GM18951 (cell line): ENCODE measurements around the gene RPS6KA2.
"Not testable (repeated sequence)": the region's sequence is repeated elsewhere in the genome, so short reads cannot be mapped to it uniquely, and the experiment has no call there.

Experiments
- POLR2A ChIP-seq: IDR thresholded peaks from 4 replicates; pipeline ENCODE4 v1.6.1; 2011; ENCODE audit warnings: mild to moderate bottlenecking; ENCODE audit not compliant: insufficient read length, insufficient read depth; ENCODE audit errors: extremely low read depth
- in situ Hi-C: fragments of 300-500 bp; cut with MboI; formaldehyde crosslinking; loops from one replicate; pipeline ENCODE4 v1.12.0; 2022; ENCODE audit warnings: low sequenced_read_pairs, mixed read lengths, inconsistent platforms; ENCODE audit not compliant: unreplicated experiment

RPS6KA2 gene

GRCh38 chr6:166381733-166382499 lies 245.1 kb downstream of the RPS6KA2 start:
- TF ChIP-seq POLR2A, result peak; percentile 49

GRCh38 chr6:166381381-166381732 lies 245.7 kb downstream of the RPS6KA2 start:
- no peak for TF ChIP-seq POLR2A
- in situ Hi-C loops, result no loop called here

More at GRCh38 chr6:166381733-166382499, 245.1 kb downstream of the RPS6KA2 start:
- in situ Hi-C loops, result no loop called here

- no peak for TF ChIP-seq POLR2A
- in situ Hi-C loops, result no loop called here
Observed at GRCh38 chr6:166379800-166380199, 247.3 kb downstream of the RPS6KA2 start.

- no peak for TF ChIP-seq POLR2A
- in situ Hi-C loops, result no loop called here
Observed at GRCh38 chr6:166379103-166379586, 247.9 kb downstream of the RPS6KA2 start.

GRCh38 chr6:166377721-166378120 lies 249.3 kb downstream of the RPS6KA2 start:
- TF ChIP-seq POLR2A, result no peak
- in situ Hi-C loops, result no loop called here

GRCh38 chr6:166375013-166375412 lies 252.0 kb downstream of the RPS6KA2 start:
- in situ Hi-C loops, result no loop called here

GRCh38 chr6:166370489-166370888 lies 256.6 kb downstream of the RPS6KA2 start:
- no peak for TF ChIP-seq POLR2A
- in situ Hi-C loops, result no loop called here

More at GRCh38 chr6:166375013-166375412, 252.0 kb downstream of the RPS6KA2 start:
- no peak for TF ChIP-seq POLR2A

GRCh38 chr6:166369782-166370181 lies 257.3 kb downstream of the RPS6KA2 start:
- in situ Hi-C loops, result no loop called here

GRCh38 chr6:166366921-166367320 lies 260.1 kb downstream of the RPS6KA2 start:
- TF ChIP-seq POLR2A, result no peak
- in situ Hi-C loops, result no loop called here

More at GRCh38 chr6:166369782-166370181, 257.3 kb downstream of the RPS6KA2 start:
- no peak for TF ChIP-seq POLR2A

GRCh38 chr6:166365806-166366205 lies 261.2 kb downstream of the RPS6KA2 start:
- in situ Hi-C loops, result no loop called here
- TF ChIP-seq POLR2A, result no peak

GRCh38 chr6:166365221-166365620 lies 261.8 kb downstream of the RPS6KA2 start:
- in situ Hi-C loops, result no loop called here
- TF ChIP-seq POLR2A, result no peak

GRCh38 chr6:166364456-166364855 lies 262.6 kb downstream of the RPS6KA2 start:
- in situ Hi-C loops, result no loop called here
- no peak for TF ChIP-seq POLR2A

GRCh38 chr6:166362427-166362826 lies 264.6 kb downstream of the RPS6KA2 start:
- in situ Hi-C loops, result not testable (repeated sequence)

- in situ Hi-C loops, result no loop called here
Observed at GRCh38 chr6:166361077-166361429, 266.0 kb downstream of the RPS6KA2 start.

GRCh38 chr6:166360243-166361076 lies 266.6 kb downstream of the RPS6KA2 start:
- in situ Hi-C loops, result no loop called here

More at GRCh38 chr6:166361077-166361429, 266.0 kb downstream of the RPS6KA2 start:
- TF ChIP-seq POLR2A, result no peak

More at GRCh38 chr6:166360243-166361076, 266.6 kb downstream of the RPS6KA2 start:
- no peak for TF ChIP-seq POLR2A
